Natural killer cell (primary cell): ENCODE measurements around the gene SPECC1. TPM values are rescaled to one million over a fixed set of nuclear protein-coding genes. Genes with fewer than 3 reads are reported as not detected.

Experiments used
- ATAC-seq, 3 donors: fragments of 150-1000 bp in 2 of 3; fragments of 200-7000 bp in 1 of 3; cut with Tn5 transposase; 1 replicate in 1 of 3; 2 replicates in 2 of 3; pipeline ENCODE4 v1.10.0; 2021; ENCODE audit warnings: mild to moderate bottlenecking in 2 of 3, moderate library complexity in 2 of 3
- DNase-seq, 2 donors: peaks; one replicate each; pipeline versions ENCODE4 v3.0.0 to v3.0.0-alpha.2; 2013 to 2021; ENCODE audit warnings: mixed read lengths in 1 of 2
- H3K27ac ChIP-seq: one replicate; pipeline ENCODE4 v1.5.1; 2013; ENCODE audit warnings: mild to moderate bottlenecking, low read length
- H3K27me3 ChIP-seq: one replicate; pipeline ENCODE4 v1.6.1; 2013; ENCODE audit warnings: low read length; ENCODE audit not compliant: control insufficient read depth, insufficient read depth
- H3K36me3 ChIP-seq: one replicate; pipeline ENCODE4 v1.6.1; 2013; ENCODE audit warnings: low read length; ENCODE audit not compliant: control insufficient read depth, insufficient read depth
- H3K4me1 ChIP-seq: one replicate; pipeline ENCODE4 v1.6.1; 2013; ENCODE audit warnings: low read length; ENCODE audit not compliant: control insufficient read depth, insufficient read depth
- H3K4me3 ChIP-seq: one replicate; pipeline ENCODE4 v1.5.1; 2013; ENCODE audit warnings: low read length
- H3K9me3 ChIP-seq: one replicate; pipeline ENCODE4 v1.6.1; 2013; ENCODE audit warnings: low read length; ENCODE audit not compliant: control insufficient read depth, insufficient read depth
- H3K27ac Mint-ChIP-seq, 2 donors: one replicate each; pipeline ENCODE4 v1.8.0; 2022; ENCODE audit warnings: mild to moderate bottlenecking in 2 of 2, mixed read lengths in 2 of 2, moderate library complexity in 1 of 2
- H3K27me3 Mint-ChIP-seq, 2 donors: one replicate each; pipeline ENCODE4 v1.8.0; 2022; ENCODE audit warnings: low read depth in 2 of 2, mixed read lengths in 2 of 2
- H3K36me3 Mint-ChIP-seq: one replicate; pipeline ENCODE4 v1.8.0; 2022; ENCODE audit warnings: mixed read lengths
- H3K4me1 Mint-ChIP-seq, 2 donors: one replicate each; pipeline ENCODE4 v1.8.0; 2022; ENCODE audit warnings: mixed read lengths in 2 of 2
- H3K4me3 Mint-ChIP-seq: one replicate; pipeline ENCODE4 v1.8.0; 2022; ENCODE audit warnings: mild to moderate bottlenecking, moderate library complexity, mixed read lengths
- H3K9me3 Mint-ChIP-seq, 2 donors: one replicate each; pipeline ENCODE4 v1.8.0; 2022; ENCODE audit warnings: mixed read lengths in 2 of 2
- CTCF ChIP-seq: fragments of 200-600 bp; IDR thresholded peaks from one replicate; pipeline ENCODE4 v1.8.0; 2022; ENCODE audit warnings: antibody characterized with exemption
- WGBS: methylation state at CpG from one replicate; pipeline ENCODE4 v1.1.7; 2013; ENCODE audit warnings: missing lambda C conversion rate; ENCODE audit not compliant: insufficient coverage; 5-methylcytosine and 5-hydroxymethylcytosine counted together
- intact Hi-C: fragments of 100-400 bp; cut with micrococcal nuclease; formaldehyde crosslinking; loops from one replicate; pipeline ENCODE4 v1.14.2; 2022
- total RNA-seq, 4 donors: library from RNA; stranded (reverse); fragments of 120-200 nt in 1 of 4; gene quantifications; one replicate each; pipeline versions ENCODE4 v1.2.3 to v1.2.4, GENCODE V29; 2013 to 2022

Gene SPECC1
- total RNA-seq, 3 donors from 2014 or later (not counting 1 experiment from before 2014, with no cell fraction given): 29.3 to 45.1 (median 37.2) TPM

GRCh38 chr17:20200016-20200795, 191.0 kb downstream of the SPECC1 start:
- H3K27me3 Mint-ChIP-seq: no peaks in the 10 kb centered on the region
- H3K4me1 Mint-ChIP-seq: peaks cover 17% of the 10 kb centered on the region in 2 donors
- intact Hi-C loops: no loop called here
- 93% methylated on average over 3 of the region's 5 CpGs for WGBS
- ATAC-seq (no peak), DNase-seq (no peak)
- Histone ChIP-seq H3K9me3 (no peaks in the 10 kb centered on the region), H3K4me3 (no peak overlapping the region), H3K27me3 (no peaks in the 10 kb centered on the region), H3K27ac (no peak overlapping the region), H3K36me3 (no peaks in the 10 kb centered on the region), H3K4me1 (peaks cover 12% of the 10 kb centered on the region)
- H3K9me3 Mint-ChIP-seq: peaks cover 0 to 4% of the 10 kb centered on the region in 2 donors
- H3K36me3 Mint-ChIP-seq: peaks cover 7% of the 10 kb centered on the region
- H3K27ac Mint-ChIP-seq: no peak overlapping the region
- no peak for TF ChIP-seq CTCF
- H3K4me3 Mint-ChIP-seq: no peak overlapping the region

DNA sequence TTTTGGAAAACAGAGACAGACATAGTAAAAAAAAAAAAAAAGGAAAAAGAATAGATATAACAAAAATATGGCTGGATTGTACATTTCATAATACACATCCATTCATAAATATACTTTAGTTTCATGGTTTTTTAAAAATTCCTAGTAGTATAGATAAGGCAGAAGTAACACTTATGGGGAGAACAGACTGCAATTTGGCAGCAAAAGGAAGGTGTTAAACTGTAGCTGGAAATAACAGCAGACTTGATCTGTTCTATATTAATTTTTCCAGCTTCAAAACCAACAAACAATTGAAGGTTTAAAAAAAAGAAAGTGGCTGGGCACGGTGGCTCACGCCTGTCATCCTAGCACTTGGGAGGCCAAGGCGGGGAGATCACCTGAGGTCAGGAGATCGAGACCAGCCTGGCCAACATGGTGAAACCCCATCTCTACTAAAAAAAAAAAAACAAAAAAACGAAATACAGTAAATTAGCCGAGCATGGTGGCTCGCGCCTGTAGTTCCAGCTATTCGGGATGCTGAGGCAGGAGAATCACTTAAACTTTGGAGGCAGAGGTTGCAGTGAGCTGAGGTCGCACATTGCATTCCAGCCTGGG, 191.8 kb downstream of the SPECC1 start:
- Histone ChIP-seq H3K4me1 (peaks cover 13% of the 10 kb centered on the region), H3K4me3 (no peak overlapping the region), H3K27me3 (no peaks in the 10 kb centered on the region), H3K36me3 (no peaks in the 10 kb centered on the region), H3K27ac (no peak overlapping the region), H3K9me3 (no peaks in the 10 kb centered on the region)
- ATAC-seq (no peak), DNase-seq (no peak)
- 97% methylated on average over 9 of the region's 10 CpGs for WGBS
- Mint-ChIP-seq H3K9me3 (peaks cover 0 to 4% of the 10 kb centered on the region in 2 donors), H3K27ac (no peak overlapping the region), H3K36me3 (peaks cover 7% of the 10 kb centered on the region), H3K4me1 (peaks cover 23 to 24% of the 10 kb centered on the region in 2 donors), H3K27me3 (no peaks in the 10 kb centered on the region), H3K4me3 (no peak overlapping the region)
- intact Hi-C loops: no loop called here
- TF ChIP-seq CTCF: no peak

GRCh38 chr17:20202141-20202621, 193.0 kb downstream of the SPECC1 start:
- no peaks in the 10 kb centered on the region for H3K27me3 ChIP-seq
- no peak overlapping the region for H3K27ac Mint-ChIP-seq
- peaks cover 7% of the 10 kb centered on the region for H3K36me3 Mint-ChIP-seq
- H3K4me1 ChIP-seq: peaks cover 15% of the 10 kb centered on the region
- H3K9me3 Mint-ChIP-seq: peaks cover 0 to 4% of the 10 kb centered on the region in 2 donors
- no peak for TF ChIP-seq CTCF
- ATAC-seq: no peak
- H3K4me3 ChIP-seq: no peak overlapping the region
- no peaks in the 10 kb centered on the region for H3K36me3 ChIP-seq
- H3K4me3 Mint-ChIP-seq: no peak overlapping the region
- peaks cover 25 to 26% of the 10 kb centered on the region in 2 donors for H3K4me1 Mint-ChIP-seq
- 89% methylated on average over 1 of the region's 3 CpGs for WGBS
- intact Hi-C loops: no loop called here
- no peaks in the 10 kb centered on the region for H3K9me3 ChIP-seq
- no peak for DNase-seq
- no peaks in the 10 kb centered on the region for H3K27me3 Mint-ChIP-seq
- no peak overlapping the region for H3K27ac ChIP-seq
